ENCODE data around the gene PCARE. TPM values are rescaled to one million over a fixed set of nuclear protein-coding genes. Genes with fewer than 3 reads are reported as not detected.

Gene PCARE
- total and polyA plus RNA-seq, 2 donors (not counting 1 experiment from before 2014, with no cell fraction given), result not detected

- no peak for ATAC-seq (ENCODE audit: low read depth)
- H3K79me2 ChIP-seq (ENCODE audit: control insufficient read depth, insufficient read depth, low read length), result no peaks in the 10 kb centered on the region
- no peak overlapping the region for H3K27ac ChIP-seq (ENCODE audit: low read length in 2 of 2)
- no peak overlapping the region for H3K9ac ChIP-seq (ENCODE audit: low read length)
- H3K4me3 ChIP-seq (ENCODE audit: control extremely low read depth in 1 of 5, extremely low read depth in 1 of 5, insufficient read depth in 1 of 5, low read depth in 2 of 5, low read length in 4 of 5), result no peak overlapping the region
- H3K36me3 ChIP-seq (replicated peaks in 1 of 2; ENCODE audit: control extremely low read depth in 1 of 2, control insufficient read depth in 1 of 2, extremely low read depth in 1 of 2, insufficient read depth in 2 of 2, low read length in 1 of 2), result no peaks in the 10 kb centered on the region
- H4K20me1 ChIP-seq (ENCODE audit: control insufficient read depth, insufficient read depth, low read length, poor library complexity, severe bottlenecking), result no peaks in the 10 kb centered on the region
- no peak for DNase-seq
- H2AFZ ChIP-seq (ENCODE audit: insufficient read depth, low read depth, low read length, poor library complexity, severe bottlenecking), result no peak overlapping the region
- ChIA-PET POLR2A (no interaction called here), CTCF (no interaction called here)
- Mint-ChIP-seq H3K9me3 (ENCODE audit: insufficient read depth) (no peaks in the 10 kb centered on the region), H3K4me1 (no peaks in the 10 kb centered on the region), H3K27ac (no peak overlapping the region), H3K27me3 (no peaks in the 10 kb centered on the region), H3K4me3 (no peak overlapping the region)
- no peaks in the 10 kb centered on the region for H3K4me1 ChIP-seq (ENCODE audit: control insufficient read depth in 2 of 2, insufficient read depth in 2 of 2, low read length in 2 of 2)
- H3K4me2 ChIP-seq (replicated peaks; ENCODE audit: low read depth, low read length, poor library complexity, severe bottlenecking), result no peak overlapping the region
- no peaks in the 10 kb centered on the region for H3K9me3 ChIP-seq (ENCODE audit: control extremely low read depth in 1 of 3, control insufficient read depth in 2 of 3, insufficient read depth in 1 of 3, low read length in 2 of 3)
- peaks cover 0 to 3% (median 0%) of the 10 kb centered on the region in 4 experiments for H3K27me3 ChIP-seq (replicated peaks in 1 of 4; ENCODE audit: control extremely low read depth in 1 of 4, control insufficient read depth in 3 of 4, insufficient read depth in 4 of 4, low read length in 3 of 4)
- WGBS (ENCODE audit: insufficient coverage), result 96% methylated on average over 7 of the region's 9 CpGs
- intact Hi-C loops (cut with micrococcal nuclease), result no loop called here
- no peak for TF ChIP-seq EZH2 (IDR thresholded peaks at IDR 0.05; ENCODE audit: borderline replicate concordance, insufficient read depth, low read depth, low read length, poor library complexity, severe bottlenecking)
- TF ChIP-seq CTCF (IDR thresholded peaks at IDR 0.05), result no peak
Observed at GRCh38 chr2:29047083-29047845, 27.1 kb downstream of the PCARE start.

DNA sequence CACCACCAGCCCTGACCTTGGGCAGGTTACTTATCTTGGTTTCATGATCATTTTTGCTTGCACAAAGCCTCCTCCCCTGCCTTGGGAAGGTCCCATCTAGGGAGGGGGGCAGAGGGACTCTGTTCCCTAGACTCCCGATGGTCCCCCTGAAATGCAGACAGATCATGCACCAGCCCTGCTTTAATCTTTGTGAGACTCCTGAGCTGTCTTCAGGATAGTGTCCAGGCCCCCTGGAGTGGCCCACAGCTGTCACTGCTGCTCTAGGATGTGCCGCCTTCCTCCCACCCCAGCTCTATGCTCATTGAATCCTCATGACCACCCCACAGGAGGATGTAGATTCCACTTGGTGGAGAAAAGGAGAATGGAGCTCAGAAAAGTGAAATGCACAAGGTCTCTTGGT is 28.0 kb downstream of the PCARE start:
- Mint-ChIP-seq H3K4me3 (no peak overlapping the region), H3K27ac (no peak overlapping the region), H3K4me1 (no peaks in the 10 kb centered on the region), H3K27me3 (no peaks in the 10 kb centered on the region), H3K9me3 (ENCODE audit: insufficient read depth) (no peaks in the 10 kb centered on the region)
- ChIA-PET POLR2A (no interaction called here), CTCF (no interaction called here)
- Histone ChIP-seq H3K4me3 (ENCODE audit: control extremely low read depth in 1 of 5, extremely low read depth in 1 of 5, insufficient read depth in 1 of 5, low read depth in 2 of 5, low read length in 4 of 5) (no peak overlapping the region), H2AFZ (ENCODE audit: insufficient read depth, low read depth, low read length, poor library complexity, severe bottlenecking) (no peak overlapping the region), H3K36me3 (replicated peaks in 1 of 2; ENCODE audit: control extremely low read depth in 1 of 2, control insufficient read depth in 1 of 2, extremely low read depth in 1 of 2, insufficient read depth in 2 of 2, low read length in 1 of 2) (no peaks in the 10 kb centered on the region), H3K27ac (ENCODE audit: low read length in 2 of 2) (no peak overlapping the region), H4K20me1 (ENCODE audit: control insufficient read depth, insufficient read depth, low read length, poor library complexity, severe bottlenecking) (no peaks in the 10 kb centered on the region), H3K9me3 (ENCODE audit: control extremely low read depth in 1 of 3, control insufficient read depth in 2 of 3, insufficient read depth in 1 of 3, low read length in 2 of 3) (no peaks in the 10 kb centered on the region), H3K79me2 (ENCODE audit: control insufficient read depth, insufficient read depth, low read length) (no peaks in the 10 kb centered on the region), H3K4me2 (replicated peaks; ENCODE audit: low read depth, low read length, poor library complexity, severe bottlenecking) (no peak overlapping the region), H3K27me3 (replicated peaks in 1 of 4; ENCODE audit: control extremely low read depth in 1 of 4, control insufficient read depth in 3 of 4, insufficient read depth in 4 of 4, low read length in 3 of 4) (peaks cover 0 to 3% (median 0%) of the 10 kb centered on the region in 4 experiments), H3K4me1 (ENCODE audit: control insufficient read depth in 2 of 2, insufficient read depth in 2 of 2, low read length in 2 of 2) (no peaks in the 10 kb centered on the region), H3K9ac (ENCODE audit: low read length) (no peak overlapping the region)
- DNase-seq, result no peak
- 86% methylated on average over 1 of the region's 2 CpGs for WGBS (ENCODE audit: insufficient coverage)
- ATAC-seq (ENCODE audit: low read depth), result no peak
- TF ChIP-seq CTCF (IDR thresholded peaks at IDR 0.05) (no peak), EZH2 (IDR thresholded peaks at IDR 0.05; ENCODE audit: borderline replicate concordance, insufficient read depth, low read depth, low read length, poor library complexity, severe bottlenecking) (no peak)
- intact Hi-C loops (cut with micrococcal nuclease), result no loop called here

Measured in B cell (primary cell).